Measurements from ENCODE around the gene MCTP1. TPM values are rescaled to one million over a fixed set of nuclear protein-coding genes. Genes with fewer than 3 reads are reported as not detected.
A peak's percentile ranks its signal among the peaks of the same experiment; 100 is the strongest.

Gene MCTP1
- total and polyA plus RNA-seq, 8 donors, result 4.4 to 55.1 (median 5.9) TPM

GRCh38 chr5:94690778-94691177, 594.1 kb downstream of the MCTP1 start:
- intact Hi-C loops (cut with DNase I), result no loop called here
- no peak for ATAC-seq

GRCh38 chr5:94689908-94690307, 595.0 kb downstream of the MCTP1 start:
- Histone ChIP-seq H3K9me3 (no peaks in the 10 kb centered on the region), H3K4me3 (no peak overlapping the region), H3K27me3 (no peaks in the 10 kb centered on the region), H3K27ac (no peak overlapping the region), H3K4me1 (no peaks in the 10 kb centered on the region), H3K36me3 (peaks cover 2 to 15% of the 10 kb centered on the region in 2 donors)
- ATAC-seq, result no peak
- DNase-seq, result peak in 1 of 4 donors; percentile 25
- intact Hi-C loops (cut with DNase I), result no loop called here
- TF ChIP-seq CTCF (IDR thresholded peaks at IDR 0.05), result no peak

More at GRCh38 chr5:94690778-94691177, 594.1 kb downstream of the MCTP1 start:
- no peaks in the 10 kb centered on the region for H3K27me3 ChIP-seq
- peak in 2 of 4 donors; percentile 61 to 62 for DNase-seq
- no peaks in the 10 kb centered on the region for H3K9me3 ChIP-seq
- no peak overlapping the region for H3K4me3 ChIP-seq
- H3K36me3 ChIP-seq, result peaks cover 2 to 15% of the 10 kb centered on the region in 2 donors
- H3K27ac ChIP-seq, result no peak overlapping the region
- no peaks in the 10 kb centered on the region for H3K4me1 ChIP-seq
- TF ChIP-seq CTCF (IDR thresholded peaks at IDR 0.05), result no peak

- intact Hi-C loops (cut with DNase I), result no loop called here
- ATAC-seq (no peak), DNase-seq (peak in 2 of 4 donors; percentile 42 to 58)
- TF ChIP-seq CTCF (IDR thresholded peaks at IDR 0.05), result no peak
- Histone ChIP-seq H3K36me3 (peaks cover 0 to 12% of the 10 kb centered on the region in 2 donors), H3K27me3 (no peaks in the 10 kb centered on the region), H3K9me3 (no peaks in the 10 kb centered on the region), H3K4me1 (no peaks in the 10 kb centered on the region), H3K4me3 (no peak overlapping the region), H3K27ac (no peak overlapping the region)
These were observed 601.9 kb downstream of the MCTP1 start for GRCh38 chr5:94682814-94683520.

GRCh38 chr5:94675965-94676618, 608.8 kb downstream of the MCTP1 start:
- ATAC-seq, result no peak
- no peaks in the 10 kb centered on the region for H3K27me3 ChIP-seq
- intact Hi-C loops (cut with DNase I), result no loop called here
- H3K36me3 ChIP-seq, result peaks cover 3 to 8% of the 10 kb centered on the region in 2 donors
- no peak for TF ChIP-seq CTCF (IDR thresholded peaks at IDR 0.05)
- no peak for DNase-seq
- no peaks in the 10 kb centered on the region for H3K4me1 ChIP-seq
- H3K27ac ChIP-seq, result no peak overlapping the region
- no peak overlapping the region for H3K4me3 ChIP-seq
- H3K9me3 ChIP-seq, result no peaks in the 10 kb centered on the region
